Activated CD4-positive, alpha-beta T cell treated with anti-CD3 and anti-CD28 coated beads, Interleukin-2, amount 50 U/mL, for 1 hour (primary cell): Measurements from ENCODE around the gene KLF6.
"Not testable (repeated sequence)": the region's sequence is repeated elsewhere in the genome, so short reads cannot be mapped to it uniquely, and the experiment has no call there.

Experiments
- DNase-seq: peaks from one replicate; pipeline ENCODE4 v3.0.0-alpha.2; 2020

The KLF6 gene

DNA sequence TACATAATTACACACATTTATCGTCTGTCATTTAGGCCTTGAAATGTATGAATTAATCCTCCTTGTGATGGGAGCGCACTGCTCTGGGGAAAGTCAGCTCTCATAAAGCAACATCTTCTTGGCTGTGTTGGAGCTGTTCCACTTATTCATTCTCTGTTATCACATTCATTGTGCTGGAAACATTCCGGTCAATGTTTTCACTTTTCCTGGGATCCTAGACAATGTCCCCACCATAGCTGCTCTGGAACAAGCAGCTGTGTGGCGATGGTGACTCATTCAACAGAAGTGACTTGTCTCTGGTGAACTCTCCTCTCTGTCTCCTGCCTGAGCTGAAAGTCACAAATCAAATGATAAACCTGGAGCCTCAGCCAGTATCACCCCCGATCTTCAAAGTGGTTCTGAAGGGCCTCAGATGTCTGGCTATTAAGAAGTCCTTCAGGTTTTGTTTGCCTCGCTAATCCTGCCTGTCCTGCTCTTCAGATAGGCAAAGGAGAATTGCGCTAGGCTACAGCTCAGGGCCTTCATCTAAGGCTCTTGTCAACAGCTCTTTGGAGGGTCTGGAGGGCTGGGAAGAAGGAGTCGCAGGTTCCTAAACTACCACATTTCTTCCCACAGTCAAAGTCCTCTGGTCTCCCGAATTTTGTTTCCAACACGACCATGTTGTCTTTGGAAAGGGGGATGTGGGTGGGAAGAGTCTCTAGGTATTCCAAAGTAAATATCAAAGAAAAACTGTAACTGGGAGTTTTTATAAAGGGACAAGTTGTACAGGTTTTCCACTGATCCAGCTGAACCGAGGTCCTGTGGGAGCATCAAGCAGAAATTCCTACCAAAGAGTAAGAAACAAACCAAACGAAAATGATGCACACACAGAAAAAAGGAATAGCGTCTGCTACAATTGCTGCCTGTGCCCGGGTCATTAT lies 29.3 kb downstream of the KLF6 start:
- no peak for DNase-seq

GRCh38 chr10:3754727-3755439 lies 30.1 kb downstream of the KLF6 start:
- no peak for DNase-seq

DNA sequence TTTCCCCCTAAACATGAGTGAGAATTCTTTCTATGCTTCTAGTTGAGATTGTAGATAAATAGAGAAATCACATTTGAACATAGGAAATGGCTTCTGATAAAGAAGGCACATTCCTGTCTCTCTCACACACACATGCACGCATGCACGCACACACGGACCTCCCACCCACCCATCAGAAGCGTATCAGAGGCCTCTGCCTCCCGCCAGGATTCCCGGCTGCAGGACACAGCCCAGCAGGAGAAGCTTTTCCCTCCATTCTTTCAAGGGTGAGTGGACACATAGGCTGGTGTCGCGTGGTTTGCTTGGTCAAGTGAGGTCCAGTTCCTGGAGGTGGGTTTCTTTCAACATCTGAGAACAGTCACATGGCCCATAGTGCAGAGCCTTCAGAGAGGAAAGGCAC lies 34.2 kb downstream of the KLF6 start:
- DNase-seq = no peak

DNA sequence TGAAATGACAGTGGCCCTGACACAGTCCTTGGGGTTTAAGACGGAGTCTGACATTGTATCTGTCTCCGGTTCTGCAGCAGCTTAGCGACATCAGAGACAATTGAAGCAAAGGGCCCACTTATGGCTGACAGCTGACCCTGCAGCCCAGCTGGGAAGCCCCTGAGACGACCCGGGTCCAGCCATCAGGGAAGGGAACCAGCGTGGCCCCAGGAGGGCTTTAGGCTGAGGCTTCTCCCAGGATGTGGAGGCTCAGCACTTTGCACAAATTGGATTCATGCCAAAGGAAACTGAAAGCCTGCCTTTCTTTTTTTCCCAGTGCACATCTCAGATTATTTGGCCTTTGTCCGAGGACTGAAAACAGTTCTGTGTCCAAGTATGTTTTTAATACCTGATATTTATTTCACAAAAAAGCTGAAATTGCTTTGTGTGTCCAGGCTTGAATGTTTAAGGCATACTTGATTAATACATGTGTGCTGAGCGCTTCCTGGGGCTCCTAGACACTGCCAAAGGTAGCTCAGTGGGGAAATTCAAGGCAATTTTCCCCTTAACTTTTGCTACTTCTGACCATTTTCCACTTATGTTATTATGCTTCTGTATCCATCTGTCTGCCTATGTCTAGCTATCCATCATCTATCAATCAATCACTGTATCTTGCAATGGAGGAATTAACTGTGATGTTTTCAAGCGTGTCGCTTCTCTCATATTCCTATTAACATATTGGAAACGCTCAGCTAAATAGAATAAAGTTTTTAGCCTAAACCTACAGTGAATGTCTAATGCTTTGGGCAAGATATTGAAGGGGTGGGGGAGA lies 34.8 kb downstream of the KLF6 start:
- no peak for DNase-seq

DNA sequence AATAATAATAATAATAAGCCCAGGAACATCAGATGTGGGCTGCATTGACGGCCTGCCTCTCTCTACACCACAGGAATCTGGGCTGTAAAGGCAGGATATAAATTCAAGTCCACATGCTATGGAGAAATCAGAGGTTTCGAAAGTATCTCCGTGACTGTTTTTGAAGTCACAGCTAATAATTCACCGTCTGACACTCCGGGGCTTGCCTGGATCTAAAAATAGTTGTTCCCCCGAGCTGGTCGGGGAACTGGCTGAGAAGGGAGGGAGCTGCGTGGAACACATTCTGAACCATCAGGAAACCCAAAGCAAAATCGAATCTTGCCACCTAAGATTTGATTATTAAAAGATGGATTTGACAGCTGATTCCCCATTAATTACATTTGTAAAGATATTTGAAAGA lies 35.4 kb downstream of the KLF6 start:
- DNase-seq = no peak

DNA sequence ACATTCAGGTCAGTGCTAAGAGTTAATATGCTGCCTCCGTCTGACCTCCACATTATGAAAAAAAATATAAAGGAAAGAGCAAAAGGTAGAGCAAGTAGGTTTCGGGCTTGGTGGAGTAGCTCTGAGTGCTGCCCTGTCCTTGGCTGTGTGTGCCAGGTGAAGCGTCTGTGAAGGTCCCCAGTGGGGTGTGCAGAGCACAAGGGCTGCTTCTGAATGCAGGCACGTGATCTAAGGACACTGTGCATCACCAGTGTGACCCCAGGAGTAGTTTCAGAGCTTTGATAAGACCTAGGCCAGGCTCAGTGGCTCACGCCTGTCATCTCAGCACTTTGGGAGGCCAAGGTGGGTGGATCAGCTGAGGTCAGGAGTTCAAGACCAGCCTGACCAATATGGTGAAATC lies 36.0 kb downstream of the KLF6 start:
- no peak for DNase-seq

DNA sequence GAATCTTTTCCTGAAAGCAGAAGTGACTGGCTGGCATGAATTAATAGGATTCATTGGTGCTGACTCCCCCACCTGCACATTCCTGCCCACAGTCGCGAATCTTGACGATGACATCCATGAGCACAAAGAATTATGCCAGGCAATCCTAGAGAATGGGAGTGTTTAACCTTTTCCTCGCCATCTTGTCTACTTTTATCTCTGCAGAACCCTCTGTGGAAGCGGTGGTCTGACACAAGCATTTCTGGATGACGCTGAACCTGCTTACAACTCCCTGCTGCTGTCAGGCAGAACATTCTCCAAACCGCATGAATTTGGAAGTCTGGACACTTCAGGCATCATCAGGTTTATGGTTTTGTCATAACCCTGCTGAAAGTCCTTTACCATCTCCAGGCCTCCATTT lies 36.5 kb downstream of the KLF6 start:
- no peak for DNase-seq

- DNase-seq = no peak
Observed at GRCh38 chr10:3747984-3748383, 37.0 kb downstream of the KLF6 start.

DNA sequence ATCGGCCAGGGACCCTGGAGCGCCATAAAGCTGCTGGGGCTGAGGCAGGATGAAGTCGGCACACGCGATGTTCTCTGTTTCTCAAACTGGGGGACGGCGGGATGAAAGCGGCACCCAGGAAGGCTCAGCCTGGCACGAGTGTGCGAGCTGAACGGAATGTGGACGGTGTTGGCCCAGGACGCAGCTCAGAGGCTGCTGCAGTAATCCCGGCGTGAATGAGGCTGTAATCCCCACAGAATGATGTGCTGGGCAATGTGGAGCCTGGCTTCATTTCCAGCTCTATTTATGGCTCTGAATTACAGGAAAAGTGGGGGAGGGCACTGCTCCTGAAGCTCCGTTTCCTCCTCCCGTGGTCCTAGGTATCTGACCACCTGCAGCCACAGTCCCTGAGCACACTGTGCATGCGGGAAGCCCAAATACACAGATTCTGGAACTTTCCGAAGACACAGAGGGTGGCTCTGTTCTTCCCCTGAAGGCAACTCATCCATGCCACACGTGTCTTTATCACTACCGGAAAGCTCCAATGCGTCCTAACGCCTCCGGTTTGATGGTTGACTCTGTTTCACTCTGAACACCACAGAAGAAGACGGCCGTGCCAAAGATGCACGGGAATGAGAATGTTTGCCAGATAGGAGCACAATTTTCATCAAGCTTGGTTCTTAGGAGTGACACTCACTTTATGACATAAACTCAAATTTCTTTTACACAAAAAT lies 37.6 kb downstream of the KLF6 start:
- no peak for DNase-seq

DNA sequence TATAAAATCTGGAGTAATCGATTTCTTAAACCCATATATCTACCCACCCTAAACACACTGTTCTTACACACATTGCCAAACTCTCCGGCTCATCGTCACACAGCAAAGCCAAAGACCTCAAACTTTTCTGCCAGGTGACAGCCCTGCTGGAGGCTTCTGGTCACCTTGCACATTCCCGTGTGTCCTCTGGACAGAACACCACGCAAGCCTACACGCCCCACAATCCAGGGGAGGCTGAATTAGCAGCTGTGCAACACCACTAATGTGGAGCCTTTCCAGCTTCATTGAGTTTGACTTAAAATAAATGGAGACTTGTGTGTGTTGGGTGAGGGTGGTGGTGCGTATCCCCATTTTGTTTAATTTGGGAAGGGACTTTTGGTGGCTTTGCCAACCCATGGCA lies 38.4 kb downstream of the KLF6 start:
- DNase-seq = no peak

DNA sequence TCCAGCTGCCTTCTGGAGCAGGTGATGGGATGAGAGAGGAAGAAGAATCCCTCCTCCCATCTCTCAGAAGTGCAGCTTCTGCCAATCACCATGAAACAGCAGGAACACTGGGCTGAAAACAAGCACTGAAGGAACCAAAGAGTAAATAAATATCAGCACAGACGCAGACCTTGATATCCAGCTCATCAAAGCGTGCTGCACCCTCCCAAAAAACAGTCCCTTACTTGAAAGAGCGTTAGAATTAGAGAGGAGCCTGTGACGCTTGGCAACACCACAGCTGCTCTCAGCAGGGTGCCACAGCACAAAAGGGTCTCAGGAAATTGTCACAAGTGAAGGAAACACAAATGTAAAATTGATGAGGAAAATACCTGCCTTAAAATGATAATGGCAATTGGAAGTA lies 39.5 kb downstream of the KLF6 start:
- DNase-seq = no peak

GRCh38 chr10:3741688-3742461 lies 43.1 kb downstream of the KLF6 start:
- DNase-seq = no peak

DNA sequence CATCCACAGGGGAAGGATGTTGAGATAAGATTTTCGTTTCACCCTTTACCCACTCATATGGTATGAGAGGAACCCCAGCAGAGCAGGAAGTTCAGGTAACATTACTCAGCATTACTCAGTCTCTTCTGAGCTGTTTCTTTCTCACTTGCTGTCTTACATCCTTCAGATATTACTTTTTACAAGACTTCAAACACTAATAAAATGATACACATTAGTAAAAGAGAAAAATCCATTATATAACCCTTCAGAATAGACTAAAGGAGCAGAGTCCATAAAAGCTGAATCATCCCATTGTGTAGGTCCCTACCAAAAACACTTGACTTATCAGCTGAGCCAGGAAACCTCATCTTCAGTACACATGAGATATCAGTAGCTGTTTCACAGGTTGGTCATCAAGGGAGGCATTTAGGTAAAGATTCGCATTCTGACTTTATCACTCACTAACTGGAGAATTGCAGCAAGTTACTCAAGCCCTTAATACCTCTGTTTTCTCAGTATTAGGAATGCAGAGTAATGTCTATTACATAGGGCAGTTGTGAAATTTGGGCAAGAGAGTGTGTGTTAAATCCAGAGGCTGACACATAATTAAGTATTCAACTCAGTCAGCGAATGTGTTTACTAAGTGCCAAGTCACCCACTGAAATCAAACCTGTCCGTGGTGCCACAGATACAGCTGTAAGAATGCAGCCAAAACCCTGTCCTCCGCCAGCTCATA lies 44.7 kb downstream of the KLF6 start:
- no peak for DNase-seq

DNA sequence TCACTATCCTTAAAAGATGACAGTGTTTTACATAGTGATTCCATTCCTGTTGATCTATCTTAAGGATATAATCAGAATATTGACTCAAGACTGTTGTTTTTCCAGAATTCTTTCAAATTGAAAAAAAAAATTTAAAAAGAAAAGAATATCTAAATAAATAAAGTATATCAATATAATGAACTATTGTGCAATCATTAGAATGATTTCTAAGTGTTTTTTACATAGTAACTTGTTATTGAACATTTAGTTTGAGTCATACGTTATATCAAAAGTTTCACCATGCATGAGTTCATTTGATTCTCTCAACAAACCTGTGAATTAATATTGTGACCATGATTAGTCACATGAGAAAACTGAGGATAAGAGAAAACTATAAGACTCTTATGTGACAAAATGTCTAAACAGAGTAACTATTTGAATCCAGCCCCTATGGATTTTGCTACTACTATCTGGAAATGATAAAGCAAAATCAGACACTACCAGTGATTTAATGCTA lies 46.1 kb downstream of the KLF6 start:
- no peak for DNase-seq

- DNase-seq = no peak
Observed at GRCh38 chr10:3737864-3738263, 47.1 kb downstream of the KLF6 start.

- no peak for DNase-seq
Observed at GRCh38 chr10:3735175-3735574, 49.8 kb downstream of the KLF6 start.

DNA sequence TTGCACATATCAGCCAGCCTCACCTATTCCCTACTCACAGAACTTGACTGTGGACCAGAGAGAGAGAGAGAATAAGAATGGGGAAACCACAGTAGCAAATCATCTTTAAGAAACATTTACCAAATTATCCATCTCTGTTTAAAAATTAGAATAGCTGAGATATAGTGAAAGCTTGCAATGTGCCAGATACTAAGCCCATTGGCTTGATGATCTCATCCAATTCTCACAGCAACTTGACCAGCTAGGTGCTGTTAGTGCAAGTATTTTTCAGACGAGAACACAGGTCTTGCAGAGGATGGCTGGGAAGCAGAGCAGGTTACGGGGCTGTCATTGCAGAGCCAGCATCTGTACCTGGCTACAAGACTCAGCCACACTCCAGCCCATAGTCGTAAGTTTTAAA lies 50.9 kb downstream of the KLF6 start:
- no peak for DNase-seq

GRCh38 chr10:3732183-3732582 lies 52.8 kb downstream of the KLF6 start:
- DNase-seq = not testable (repeated sequence)

- no peak for DNase-seq
Observed at GRCh38 chr10:3729397-3729976, 55.5 kb downstream of the KLF6 start.

DNA sequence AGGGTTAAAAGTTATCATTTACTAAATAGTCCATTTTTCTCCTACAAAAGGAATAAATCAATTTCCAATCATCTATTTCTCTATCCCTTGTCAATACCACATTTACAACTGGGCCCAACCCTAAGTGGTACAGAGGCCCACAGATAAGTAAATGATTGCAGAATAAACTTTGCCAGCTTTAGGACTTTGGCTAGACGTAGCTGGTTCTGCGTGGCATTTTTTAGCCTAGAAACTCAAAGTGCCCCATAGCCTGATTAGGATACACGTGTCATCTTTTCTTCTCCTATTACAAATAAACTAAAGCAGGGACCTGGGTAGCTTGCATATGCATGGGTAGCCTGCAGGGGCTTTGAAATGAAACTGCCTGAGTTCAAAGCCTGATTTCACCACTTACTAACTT lies 56.4 kb downstream of the KLF6 start:
- no peak for DNase-seq

DNA sequence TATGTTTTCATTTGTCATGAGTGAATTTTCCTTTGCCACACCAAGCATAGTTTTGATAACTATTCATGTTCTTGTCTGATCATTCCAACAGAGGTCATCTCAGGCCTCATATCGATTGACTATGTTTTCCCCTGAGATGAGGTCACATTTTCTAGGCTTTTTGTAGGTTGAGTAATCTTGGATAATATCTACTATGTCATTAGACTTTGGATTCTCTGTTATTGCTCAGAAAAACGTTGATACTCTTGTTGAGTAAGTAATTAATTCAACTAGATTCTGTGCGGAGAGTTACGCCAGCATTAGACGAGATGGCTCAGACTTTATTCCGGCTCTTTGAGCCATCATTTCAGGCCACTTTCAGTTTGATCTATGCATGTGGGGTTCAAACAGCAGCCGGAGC lies 57.7 kb downstream of the KLF6 start:
- no peak for DNase-seq
